NCI-H460 (cell line): ENCODE results near the gene CDH16. TPM values are rescaled to one million over a fixed set of nuclear protein-coding genes. Genes with fewer than 3 reads are reported as not detected.
"Not testable (repeated sequence)": the region's sequence is repeated elsewhere in the genome, so short reads cannot be mapped to it uniquely, and the experiment has no call there.

Experiments used
- DNase-seq: peaks from one replicate; pipeline ENCODE4 v3.0.0-alpha.2; 2016; ENCODE audit warnings: low read depth; ENCODE audit errors: extremely low read depth
- total RNA-seq: library from RNA; depleted of rRNA; stranded (reverse); fragments of >200 nt; shearing (Covaris generic); gene quantifications from 2 replicates; pipeline ENCODE4 v1.2.3, GENCODE V29; 2014

CDH16 gene
- total RNA-seq, 1 experiment from 2014 or later, result not detected

DNA sequence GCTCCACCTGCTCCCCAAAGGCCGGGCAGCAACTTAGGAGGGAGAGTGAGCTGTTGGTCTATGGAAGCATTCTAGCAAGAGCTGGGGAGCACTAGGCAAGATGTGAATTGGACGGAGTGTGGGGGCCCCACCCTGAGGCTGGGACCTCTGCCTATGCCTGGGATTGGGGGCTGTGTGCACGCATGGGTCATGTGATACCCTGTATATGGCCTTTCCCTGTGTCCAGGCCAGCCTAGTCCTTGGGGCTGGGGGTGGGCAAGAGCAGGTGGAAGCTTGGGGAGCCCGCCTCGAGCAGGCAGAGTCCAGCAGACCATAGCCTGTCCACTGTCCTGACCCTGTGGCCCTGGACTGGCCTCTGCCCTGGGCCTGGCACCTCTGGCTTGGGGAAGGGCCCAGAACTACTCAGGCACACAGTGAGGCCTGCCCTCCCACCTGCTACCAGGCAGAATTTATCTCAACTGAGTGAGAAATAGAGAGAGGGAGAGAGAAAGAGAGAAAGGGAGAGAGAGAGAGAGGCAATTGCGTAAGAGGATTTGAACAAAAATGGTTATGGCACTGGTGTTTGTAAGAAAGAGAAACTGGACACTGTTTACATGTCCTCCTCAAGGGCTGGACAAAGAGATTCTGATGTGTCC is 19.3 kb downstream of the CDH16 start:
- no peak for DNase-seq

DNA sequence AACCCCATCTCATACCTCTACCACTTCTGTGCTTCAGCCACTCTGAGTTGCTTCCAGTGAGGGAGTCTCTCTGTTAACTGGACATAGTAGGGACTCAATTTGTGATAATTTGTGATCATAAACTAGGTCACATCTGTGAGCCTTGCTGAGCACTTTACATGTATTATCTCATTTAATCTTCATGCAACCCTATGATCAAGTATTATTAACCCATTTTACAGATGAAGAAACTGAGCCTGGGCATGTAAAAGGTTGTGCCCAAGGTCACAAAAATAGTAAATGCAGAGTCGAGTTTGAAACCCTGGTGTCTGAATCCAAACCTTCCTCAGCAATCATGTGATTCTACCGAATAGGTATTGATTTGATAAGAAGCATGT is 19.8 kb downstream of the CDH16 start:
- no peak for DNase-seq

DNA sequence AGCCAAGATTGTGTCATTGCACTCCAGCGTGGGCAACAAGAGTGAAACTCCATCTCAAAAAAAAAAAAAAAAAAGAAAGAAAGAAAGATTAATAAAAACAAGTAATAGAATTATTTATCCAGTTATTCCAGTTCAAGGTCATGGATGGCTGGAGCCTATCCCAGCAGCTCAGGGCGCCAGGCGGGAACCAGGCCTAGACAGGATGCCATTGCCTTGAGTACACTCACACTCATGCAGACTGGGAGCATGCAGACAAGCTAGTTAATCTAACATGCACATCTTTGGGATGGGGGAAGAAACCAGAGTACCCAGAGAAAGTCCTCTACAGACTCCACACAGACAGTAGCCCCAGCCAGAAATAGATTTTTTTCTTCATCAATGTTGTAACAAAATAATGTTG is 20.5 kb downstream of the CDH16 start:
- no peak for DNase-seq

DNA sequence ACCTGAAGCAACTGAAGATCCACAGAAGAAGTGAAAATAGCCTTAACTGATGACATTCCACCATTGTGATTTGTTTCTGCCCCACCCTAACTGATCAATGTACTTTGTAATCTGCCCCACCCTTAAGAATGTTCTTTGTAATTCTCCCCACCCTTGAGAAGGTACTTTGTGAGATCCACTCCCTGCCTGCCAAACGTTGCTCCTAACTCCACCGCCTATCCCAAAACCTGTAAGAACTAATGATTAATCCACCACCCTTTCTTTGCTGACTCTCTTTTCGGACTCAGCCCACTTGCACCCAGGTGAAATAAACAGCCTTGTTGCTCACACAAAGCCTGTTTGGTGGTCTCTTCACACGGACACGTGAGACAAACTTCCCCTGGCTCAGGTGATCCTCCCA is 22.0 kb downstream of the CDH16 start:
- DNase-seq, result not testable (repeated sequence)

DNA sequence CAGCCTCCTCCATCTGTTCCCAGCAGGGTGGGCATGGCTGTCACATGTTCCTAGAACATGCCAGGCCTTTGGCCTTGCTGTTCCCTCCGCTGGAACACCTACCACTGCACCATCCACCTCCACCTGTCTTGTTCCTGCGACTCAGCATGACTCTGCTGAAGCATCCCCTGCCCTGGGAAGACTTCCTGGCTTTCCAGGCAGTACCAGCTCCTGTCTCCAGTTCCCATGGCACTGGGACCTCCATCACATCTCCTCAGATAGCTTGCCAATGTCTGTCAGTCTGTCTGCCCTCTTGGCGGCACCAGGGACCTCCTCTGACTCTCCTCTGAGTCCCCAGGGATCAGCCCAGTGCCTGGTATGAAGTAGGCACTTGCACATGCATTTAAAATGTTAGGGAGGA is 22.7 kb downstream of the CDH16 start:
- DNase-seq, result no peak

DNA sequence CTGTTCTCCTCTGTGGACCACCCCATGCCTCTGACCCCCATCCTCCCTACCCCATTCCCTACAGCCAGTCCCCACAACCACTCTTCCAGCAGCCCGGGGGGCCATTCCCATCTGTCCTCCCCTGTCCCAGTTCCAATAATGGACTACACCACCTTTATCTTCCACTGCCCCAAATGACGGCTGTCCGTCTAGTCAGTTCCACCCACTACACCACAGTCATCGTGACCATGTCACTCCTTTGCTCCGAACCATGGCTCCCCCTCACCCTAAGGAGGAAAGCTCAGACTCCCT is 23.1 kb downstream of the CDH16 start:
- DNase-seq, result no peak

DNA sequence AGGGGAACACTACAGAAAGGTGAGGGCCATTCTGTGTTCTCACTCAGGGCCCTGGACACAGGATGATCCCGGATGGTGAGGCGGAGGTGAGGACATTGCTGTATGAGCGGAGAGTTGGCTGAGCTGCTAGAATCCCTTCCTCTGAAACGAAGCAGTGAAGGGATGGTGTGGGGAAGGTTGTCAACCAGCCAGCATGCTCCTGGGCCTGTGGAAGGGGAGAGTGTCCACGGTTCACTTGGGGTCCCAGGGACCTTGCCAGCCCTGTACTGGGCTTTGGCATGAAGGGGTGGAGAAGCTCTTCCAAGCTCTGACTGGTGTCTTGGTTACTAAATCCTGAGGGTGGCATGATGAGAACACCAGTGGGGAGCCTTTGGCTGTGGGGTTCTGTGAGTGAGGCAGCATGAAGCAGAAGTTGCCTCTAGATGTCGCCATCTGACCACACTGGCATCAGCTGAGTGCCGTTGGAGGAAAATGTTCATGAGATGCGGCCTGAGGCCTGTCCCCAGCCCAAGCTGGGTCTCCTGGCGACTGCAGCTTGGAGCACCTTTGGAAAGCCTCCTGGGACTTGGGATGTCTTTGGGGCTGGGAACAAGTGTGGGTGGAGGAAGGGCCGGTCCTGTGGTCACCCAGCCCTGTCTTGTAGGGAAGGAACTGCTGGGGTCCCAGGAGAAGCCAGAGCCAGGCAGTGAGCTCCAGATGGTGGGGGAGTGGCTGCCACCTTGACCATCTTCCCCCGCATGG is 23.6 kb downstream of the CDH16 start:
- peak; percentile 85 for DNase-seq

DNA sequence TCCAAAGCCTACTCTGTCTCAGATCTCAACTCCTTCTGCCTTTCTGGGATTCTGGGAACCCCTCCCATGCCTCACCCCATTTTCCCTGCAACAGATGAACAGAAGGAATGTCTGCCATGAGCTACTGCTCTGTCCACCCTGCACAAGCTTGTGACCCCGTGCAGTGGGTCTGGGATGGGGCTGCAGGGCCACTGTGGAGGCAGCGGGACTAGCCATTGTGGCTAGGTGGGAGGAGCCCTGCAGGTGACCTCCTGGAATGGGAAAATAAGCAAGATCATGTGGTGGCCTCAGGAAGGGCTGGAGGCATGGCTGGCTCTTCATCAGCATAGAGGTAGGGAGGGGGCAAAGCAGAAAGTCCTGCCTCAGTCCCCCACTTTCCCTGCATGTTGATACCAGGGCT is 24.6 kb downstream of the CDH16 start:
- DNase-seq, result no peak

DNA sequence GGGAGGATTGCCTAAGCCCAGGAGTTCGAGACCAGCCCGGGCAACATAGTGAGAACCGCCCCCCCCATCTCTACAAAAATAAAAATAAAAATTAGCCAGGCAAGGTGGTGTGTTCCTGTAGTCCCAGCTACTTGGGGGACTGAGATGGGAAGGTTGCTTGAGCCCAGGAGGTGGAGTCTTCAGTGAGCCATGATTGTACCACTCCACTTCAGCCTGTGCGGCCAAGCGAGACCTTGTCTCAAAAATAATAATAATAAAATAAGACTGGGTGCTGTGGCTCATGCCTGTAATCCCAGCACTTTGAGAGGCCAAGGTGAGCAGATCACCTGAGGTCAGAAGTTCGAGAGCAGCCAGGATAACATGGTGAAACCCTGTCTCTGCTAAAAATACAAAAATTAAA is 26.9 kb downstream of the CDH16 start:
- no peak for DNase-seq

DNA sequence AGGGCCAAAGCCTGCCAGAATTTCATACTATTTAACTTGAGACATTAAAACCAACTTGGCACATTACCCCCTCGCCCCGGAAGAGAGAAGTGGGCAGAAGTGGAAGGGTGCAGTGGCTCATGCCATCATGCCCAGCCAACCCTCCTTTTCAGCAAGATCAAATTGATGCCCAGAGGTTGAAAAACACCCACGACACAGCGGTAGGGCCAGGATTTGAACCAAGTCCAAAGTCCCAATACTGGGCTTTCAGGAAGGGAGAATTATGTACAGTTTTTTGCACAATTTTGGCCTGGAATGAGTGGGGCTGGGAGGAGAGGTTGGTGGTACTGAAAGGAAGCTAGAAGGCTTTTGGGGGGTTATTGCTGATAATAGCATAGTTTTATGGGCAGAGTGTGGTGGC is 27.3 kb downstream of the CDH16 start:
- no peak for DNase-seq

DNA sequence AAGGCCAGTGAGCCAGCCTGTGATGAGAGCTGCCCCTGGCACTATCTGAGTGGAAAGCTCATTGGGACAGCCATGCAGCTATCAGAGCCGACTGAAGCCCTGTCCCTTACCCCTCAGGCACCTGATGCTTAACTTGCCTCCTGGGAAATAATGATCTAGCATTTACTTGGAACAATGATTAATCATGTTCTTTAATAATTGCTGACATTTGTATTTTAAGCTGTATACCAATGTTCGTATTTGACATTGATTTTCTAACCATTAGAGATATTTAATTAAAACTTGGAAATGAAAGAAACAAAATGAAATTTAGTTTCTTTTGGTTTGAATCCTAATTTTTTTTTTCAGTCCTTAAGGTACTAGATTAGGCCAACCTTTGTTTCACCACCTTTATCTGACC is 27.9 kb downstream of the CDH16 start:
- DNase-seq, result no peak

DNA sequence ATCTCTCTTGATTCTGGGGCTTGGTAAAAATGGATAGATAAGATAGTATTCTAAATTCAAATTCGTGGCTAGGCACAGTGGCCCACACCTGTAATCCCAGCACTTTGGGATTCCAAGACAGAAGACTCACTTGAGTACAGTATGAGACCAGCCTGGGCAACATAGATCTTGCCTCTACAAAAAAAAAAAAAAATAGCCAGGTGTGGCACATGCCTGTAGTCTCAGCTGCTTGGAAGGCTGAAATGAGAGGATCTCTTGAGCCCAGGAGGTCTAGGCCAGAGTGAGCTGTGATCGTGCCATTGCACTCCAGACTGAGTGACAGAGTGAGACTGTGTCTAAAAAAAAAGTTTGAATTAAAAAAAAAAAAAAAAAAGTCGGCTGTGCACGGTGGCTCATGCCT is 29.1 kb downstream of the CDH16 start:
- no peak for DNase-seq

DNA sequence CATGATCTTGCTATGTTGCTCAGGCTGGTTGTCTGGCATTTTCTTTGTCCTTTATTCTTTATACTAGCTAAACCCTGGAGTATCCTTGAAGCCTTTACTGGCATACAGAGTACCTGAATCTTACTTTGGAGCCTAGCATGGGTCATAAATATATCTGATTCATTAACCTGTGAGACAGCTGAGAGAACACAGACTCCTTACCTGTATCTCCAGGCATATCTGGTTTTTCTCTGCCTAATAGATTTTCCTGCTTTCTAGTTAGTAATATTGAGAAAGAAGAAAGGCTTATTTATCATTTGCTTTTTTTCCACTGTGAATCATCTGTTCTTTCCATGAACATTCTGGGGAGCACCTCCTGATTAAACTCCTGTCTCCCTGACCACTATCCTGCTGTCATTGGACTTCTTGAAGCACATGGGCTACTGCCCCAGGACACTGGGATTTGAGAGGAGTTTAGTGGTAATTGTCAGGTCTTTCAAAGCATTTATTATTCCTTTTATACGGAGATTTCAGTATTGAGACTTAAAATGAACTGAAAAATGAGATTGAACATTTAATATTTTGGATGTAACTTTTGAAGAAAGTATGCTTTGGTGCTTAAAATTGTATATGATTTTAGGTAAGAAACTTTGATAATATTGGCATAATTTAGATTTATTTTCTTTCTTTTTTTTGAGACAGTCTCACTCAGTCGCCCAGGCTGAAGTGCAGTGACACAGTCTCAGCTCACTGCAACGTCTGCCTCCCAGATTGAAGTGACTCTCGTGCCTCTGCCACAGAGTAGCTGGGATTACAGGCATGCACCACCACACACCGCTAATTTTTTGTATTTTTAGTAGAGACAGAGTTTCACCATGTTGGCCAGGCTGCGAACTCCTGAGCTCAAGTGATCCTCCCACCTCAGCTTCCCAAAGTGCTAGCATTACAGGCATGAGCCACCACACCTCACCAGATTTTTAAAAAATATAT is 29.8 kb downstream of the CDH16 start:
- no peak for DNase-seq

DNA sequence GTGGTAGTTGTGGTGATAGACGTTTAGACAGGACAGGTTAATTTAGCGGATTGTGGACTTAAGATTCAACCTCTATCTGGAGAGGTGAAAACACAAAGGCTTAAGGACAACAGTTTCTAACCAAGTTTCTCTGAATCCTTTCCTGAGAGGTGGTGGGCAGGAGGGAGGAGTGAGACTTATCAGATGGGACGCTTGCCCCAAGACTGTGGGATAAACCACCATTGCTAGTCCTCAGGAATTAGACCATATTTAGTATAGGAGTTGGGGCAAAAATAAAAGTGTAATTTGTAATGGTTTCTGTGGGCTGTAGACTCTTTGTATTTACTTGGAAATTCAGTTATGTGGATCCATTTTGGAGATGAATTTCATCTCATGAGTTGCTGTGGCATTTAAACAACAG is 31.8 kb downstream of the CDH16 start:
- DNase-seq, result no peak

DNA sequence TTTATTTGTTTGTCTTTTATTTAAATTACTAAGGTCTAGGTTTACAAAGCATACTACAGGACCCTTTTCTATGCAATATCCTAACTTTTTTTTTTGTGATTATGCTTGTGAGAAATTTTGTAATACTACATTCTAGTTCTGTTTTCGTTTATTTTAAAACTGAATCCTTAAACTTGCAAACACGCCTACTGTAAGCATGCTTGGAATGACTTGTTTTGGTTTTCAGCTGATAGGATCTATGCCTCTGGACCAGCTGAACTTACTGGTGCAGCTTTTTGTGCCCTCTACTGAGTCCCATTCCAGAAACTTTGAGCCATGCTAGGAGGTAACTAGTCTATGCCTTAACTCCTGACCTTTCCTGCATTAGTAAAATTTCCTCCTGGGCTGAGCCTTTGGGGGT is 32.4 kb downstream of the CDH16 start:
- DNase-seq, result no peak

DNA sequence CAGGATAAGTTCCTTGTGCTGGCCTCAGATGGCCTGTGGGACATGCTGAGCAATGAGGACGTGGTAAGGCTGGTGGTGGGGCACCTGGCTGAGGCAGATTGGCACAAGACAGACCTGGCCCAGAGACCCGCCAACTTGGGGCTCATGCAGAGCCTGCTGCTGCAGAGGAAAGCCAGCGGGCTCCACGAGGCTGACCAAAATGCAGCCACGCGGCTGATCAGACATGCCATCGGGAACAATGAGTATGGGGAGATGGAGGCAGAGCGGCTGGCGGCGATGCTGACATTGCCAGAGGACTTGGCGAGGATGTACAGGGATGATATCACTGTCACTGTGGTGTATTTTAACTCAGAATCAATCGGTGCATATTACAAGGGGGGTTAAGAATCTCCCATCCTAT is 33.2 kb downstream of the CDH16 start:
- no peak for DNase-seq

DNA sequence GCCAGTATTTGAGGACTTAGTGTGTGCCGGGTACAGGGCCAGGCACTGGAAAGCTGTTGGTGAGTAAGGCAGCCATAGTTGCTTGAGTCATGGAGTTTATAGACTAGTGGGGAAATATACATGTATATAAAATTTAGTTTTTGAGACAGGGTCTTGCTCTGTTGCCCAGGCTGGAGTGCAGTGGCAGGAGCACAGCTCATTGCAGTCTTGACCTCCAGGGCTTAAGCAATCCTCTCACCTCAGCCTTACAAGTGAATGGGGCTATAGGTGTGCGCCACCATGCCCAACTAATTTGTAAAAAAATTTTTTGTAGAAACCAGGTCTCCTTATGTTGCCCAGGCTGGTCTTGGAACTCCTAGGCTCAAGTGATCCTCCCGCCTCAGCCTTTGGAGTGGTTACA is 36.0 kb downstream of the CDH16 start:
- DNase-seq, result no peak

DNA sequence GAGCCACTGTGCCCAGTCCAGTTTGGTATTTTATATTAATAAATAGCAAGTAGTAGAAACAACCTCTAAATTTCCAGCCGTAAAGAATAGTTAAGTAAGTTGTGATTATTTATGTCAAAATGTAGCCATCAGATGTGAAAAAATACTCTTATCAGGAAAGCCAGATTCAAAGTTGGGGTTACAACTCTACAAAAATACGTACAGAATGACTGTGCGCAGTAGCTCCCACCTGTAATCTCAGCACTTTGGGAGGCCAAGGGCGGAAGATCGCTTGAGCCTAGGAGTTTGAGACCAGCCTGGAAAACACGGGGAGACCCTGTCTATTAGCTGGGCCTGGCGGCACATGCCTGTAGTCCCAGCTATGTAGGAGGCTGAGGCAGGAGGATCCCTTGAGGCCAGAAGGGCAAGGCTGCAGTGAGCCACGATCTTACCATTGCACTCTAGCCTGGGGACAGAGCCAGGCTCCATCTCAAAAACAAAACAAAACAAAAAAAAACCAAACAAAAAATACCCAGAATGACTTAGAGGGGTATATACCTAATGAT is 36.6 kb downstream of the CDH16 start:
- DNase-seq, result no peak

DNA sequence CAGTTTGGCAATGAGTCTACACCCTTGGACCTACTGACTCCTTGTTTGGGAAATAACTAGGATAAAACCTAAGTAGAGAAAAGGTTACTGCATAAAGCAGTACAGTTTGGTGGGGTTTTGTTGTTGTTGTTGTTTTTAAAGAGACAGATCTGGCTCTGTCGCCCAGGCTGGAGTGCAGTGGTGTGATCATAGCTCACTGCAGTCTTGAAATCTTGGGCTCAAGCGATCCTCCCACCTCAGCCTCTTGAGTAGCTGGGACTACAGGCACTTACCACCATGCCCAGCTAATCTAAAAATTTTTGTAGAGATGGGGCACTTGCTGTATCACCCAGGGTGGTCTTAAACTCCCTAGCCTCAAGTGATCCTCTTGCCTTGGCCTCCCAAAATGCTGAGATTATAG is 37.1 kb downstream of the CDH16 start:
- DNase-seq, result no peak

DNA sequence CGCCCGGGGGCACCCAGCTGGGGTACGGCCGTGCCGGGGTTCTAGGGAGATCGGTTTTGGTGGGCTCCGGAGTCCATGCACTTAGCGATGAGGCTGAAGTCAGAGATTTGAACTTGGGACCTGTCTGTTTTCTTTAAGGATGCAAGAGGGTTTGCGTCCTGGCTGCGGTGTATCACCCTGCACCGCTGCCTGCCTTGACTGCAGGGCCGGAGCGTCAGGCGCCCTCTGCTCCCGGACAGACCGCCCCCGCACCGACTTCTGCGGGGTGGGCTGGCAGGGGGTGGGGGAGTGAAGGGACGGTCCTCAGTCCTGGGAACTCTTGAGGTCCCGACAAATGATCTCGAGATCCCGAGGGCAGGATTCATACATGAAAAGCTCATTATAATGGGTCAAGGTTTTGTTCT is 37.7 kb downstream of the CDH16 start:
- DNase-seq, result no peak

DNA sequence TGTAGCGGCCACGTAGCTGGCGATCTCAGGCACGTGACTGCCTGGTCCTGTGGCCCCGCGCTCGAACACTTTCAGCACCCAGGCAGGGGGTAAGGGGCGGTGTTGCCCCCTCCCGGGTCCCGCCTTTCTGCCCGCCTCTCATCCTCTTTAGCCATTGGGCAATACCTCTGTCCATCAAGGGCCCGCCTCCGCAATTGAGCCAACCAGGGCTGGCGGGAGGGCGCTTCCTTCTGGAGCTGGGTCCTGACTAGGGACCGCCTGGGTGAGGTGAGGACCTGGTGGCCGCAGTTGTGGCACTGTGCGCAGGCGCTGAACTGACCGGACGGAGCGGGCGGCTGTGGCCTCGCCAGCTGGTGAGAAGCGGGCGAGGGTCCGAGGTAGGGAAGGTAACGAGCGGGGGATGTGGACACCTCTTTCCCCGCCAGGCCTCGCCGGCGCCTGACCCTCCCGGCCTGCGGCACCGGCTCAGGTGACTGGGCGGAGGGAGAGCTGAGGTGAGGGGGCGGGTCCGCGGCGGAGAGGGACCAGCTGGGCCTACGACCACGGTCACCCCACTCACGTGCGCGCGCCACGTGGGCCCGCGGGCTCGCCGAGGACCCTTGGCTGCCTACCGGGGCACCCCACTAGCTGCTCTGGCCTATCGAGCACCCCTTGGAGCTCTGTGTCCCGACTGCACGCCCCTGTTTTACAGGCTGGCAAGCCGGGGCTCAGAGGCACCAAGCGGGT is 38.2 kb downstream of the CDH16 start, which contains the start of gene PDP2:
Gene PDP2 (plus strand): TSS at position 228 of the 726 bp plus-strand sequence. CDS start 3,770 bp downstream, outside the sequence.
- DNase-seq, result peak; percentile 98
